Activated gamma-delta T cell treated with Interleukin-2 at 50 U/mL for 16 hours (primary cell): ENCODE measurements around the gene WDTC1.
A peak's percentile ranks its signal among the peaks of the same experiment; 100 is the strongest.
"Not testable (repeated sequence)": the region's sequence is repeated elsewhere in the genome, so short reads cannot be mapped to it uniquely, and the experiment has no call there.

Experiments used
- DNase-seq: peaks from one replicate; pipeline ENCODE4 v3.0.0-alpha.2; 2020

Gene WDTC1

DNA sequence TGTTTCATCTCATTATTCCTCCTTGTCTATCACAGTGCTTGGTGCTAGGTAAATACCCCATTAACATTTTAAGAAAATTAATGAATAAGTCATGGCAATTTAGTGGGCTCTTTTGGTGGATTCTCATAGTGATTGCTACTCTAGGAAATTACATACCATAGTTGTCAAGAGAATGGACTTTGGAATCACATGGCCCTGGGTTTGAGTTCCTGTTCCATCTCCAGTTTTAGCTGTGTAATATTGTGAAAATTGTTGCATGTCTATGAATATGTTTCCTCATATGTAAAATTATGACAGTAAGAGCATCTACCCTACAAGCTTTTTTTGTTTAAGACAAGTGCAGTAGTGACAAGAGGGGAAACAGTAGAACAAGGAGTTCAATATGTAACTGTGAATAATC lies 20.7 kb downstream of the WDTC1 start:
- no peak for DNase-seq

DNA sequence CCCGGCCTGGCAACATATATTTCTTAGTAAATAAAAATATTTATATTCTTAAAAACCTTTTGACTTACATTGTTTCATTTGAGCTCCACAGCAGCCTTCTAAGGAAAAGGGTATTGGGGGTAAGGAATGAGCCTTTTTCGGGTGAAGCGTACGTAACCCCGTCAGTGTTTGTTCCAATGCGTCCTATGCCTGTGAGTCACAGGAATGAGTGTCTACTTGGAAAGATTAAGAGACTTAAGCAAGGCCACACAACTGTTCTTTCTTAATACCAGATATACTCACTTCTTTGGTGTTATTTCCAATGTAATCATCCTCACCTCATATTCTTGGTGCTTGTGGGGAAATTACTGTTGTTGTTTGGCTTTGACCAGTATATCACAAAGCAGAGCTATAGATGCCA lies 22.7 kb downstream of the WDTC1 start:
- no peak for DNase-seq

DNA sequence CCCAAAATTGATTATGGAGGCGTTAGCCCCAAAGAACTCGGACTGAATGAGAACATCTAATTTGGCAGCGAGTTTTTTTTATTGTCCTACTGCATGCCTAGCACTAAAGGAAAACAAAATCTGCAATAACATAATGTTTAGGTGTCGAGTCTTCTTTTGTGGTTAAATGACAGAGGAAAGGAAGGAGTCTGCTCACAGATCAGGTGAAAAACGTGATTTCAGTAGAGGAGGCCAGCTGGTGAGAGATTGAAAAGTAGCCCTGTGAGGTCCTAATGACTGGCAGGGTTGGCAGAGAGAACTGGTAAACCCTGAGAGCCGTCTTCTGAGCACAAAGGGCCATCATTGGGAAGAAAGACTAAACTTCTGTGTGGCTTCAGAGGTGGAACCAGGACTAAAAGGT lies 24.2 kb downstream of the WDTC1 start:
- no peak for DNase-seq

DNA sequence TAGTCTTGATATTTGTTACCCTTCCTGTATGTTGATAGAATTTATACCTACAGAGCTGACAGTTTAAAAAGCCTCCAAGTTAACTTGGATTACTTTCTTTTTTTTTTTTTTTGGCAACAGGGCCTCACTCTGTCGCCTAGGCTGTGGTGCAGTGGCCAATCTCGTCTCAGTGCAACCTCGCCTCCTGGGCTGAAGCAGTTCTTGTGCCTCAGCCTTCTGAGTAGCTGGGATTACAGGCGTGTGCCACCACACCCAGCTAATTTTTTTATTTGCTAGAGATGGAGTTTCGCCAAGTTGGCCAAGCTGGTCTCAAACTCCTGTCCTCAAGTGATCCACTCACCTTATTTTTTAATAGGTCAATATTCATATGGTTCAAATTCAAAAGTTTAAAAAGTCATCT lies 32.7 kb downstream of the WDTC1 start:
- no peak for DNase-seq

DNA sequence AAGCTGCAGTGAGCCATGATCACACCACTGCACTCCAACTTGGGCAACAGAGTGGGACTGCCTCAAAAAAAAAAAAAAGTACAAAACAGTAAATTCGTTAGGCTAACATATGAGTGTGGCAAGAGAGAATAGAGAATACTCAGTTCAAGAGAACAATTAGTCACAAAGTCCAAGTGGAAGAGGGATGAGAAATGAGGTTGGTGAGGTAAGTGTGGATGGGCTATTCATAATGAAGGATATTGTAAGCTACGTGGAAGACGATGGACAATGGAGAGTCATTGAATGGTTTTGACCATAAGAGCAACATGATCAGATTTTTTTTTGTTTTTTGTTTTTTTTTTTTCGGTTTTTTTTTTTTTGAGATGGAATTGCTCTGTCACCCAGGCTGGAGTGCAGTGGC lies 34.8 kb downstream of the WDTC1 start:
- DNase-seq, result no peak

DNA sequence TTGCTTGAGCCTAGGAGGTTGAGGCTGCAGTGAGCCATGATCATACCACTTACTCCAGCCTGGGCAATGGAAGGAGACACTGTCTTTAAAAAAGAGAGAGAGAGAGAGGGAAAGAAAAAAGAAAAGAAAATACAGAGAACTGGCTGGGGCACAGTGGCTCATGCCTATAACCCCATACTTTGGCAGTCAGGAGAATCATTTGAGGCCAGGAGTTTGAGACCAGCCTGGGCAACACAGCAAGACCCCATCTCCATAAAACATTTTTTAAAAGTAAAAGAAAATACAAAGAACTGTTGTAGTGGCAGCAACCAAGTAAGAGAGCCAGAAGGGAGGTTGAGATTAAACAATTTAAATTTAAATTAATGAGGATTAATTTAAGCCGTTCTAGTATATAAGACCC lies 39.8 kb downstream of the WDTC1 start:
- DNase-seq, result no peak

DNA sequence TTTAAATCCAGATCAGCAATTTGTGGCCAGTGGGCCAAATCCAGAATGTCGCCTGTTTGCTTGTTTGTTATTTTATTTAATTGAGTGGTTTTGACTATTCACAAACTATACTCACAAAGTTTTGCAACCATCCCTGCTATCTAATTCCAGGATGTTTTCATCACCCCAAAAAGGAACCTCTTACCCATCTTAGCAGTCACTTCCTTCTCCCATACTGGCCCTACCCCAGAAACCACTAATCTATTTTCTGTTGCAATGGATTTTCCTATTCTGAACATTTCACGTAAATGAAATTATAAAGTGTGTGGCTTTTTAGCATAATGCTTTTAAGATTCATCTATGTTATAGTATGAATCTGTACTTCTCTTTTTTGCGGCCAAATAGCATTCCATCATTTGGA lies 41.3 kb downstream of the WDTC1 start:
- no peak for DNase-seq

DNA sequence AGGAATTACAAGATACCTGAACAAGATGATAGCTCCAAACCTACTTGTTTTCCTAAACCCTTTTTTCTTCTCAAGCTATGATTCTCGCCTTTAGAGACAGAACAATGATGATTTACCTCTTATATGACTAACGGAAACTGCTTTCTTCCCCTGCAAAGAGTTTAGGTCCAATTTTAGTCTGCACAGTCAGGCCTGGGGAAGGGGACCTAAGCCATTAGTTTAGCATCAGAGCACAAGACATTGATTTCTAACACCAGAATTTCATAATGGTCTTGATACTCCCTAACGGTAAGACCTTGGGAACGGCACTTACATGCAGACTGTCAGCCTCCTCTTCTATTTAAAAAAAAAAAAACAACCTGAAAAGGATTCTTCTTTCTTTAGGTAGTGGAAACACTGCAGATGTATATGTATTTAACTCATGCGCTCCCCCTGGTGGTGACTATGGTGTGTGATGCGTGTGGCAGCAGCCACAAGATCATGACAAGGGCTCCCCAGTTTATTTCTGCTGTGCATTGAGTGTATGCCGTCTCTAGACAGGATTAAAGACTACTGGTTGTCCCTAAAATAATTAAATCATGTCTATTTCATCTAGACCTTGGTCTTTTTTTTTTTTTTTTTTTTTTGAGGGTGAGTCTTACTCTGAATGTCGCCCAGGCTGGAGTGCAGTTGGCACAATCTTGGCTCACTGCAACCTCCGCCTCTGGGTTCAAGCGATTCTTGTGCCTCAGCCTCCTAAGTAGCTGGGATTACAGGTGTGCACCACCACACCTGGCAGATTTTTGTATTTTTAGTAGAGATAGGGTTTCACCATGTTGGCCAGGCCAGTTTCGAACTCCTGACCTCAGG lies 50.2 kb downstream of the WDTC1 start:
- peak; percentile 91 for DNase-seq

DNA sequence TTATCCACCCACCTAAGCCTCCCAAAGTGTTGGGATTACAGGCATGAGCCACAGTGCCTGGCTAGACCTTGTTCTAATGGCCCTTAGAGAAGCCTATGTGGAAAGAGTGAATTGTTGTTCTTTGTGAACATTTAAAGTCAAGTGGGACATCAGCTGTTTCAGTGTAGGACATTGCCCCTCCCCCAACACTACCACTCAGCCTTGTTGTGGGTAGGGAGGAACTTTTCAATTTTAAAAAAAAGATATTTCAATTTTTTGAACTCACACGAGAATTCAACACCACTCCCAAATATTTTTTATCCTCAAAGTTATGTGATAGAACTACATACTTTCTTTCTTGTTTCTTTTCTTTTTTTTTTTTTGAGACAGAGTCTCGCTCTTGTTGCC lies 50.8 kb downstream of the WDTC1 start:
- no peak for DNase-seq

DNA sequence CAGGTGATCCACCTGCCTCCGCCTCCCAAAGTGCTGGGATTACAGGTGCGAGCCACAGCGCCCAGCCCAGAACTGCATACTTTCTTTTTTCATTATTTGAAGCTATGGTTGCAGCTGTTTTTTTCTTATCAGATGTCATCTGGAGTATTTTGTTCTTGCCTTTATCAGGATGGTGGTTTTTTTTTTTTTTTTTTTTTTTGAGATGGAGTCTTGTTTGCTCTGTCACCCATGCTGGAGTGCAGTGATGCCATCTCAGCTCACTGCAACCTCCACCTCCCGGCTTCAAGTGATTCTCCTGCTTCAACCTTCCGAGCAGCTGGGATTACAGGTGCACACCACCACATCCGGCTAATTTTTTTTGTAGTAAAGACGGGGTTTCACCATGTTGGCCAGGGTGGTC lies 51.4 kb downstream of the WDTC1 start:
- DNase-seq, result not testable (repeated sequence)

DNA sequence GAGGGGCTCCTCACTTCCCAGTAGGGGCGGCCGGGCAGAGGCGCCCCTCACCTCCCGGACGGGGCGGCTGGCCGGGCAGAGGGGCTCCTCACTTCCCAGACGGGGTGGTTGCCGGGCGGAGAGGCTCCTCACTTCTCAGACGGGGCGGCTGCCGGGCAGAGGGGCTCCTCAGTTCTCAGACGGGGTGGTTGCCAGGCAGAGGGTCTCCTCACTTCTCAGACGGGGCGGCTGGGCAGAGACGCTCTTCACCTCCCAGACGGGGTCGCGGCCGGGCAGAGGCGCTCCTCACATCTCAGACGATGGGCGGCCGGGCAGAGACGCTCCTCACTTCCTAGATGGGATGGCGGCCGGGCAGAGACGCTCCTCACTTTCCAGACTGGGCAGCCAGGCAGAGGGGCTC lies 54.7 kb downstream of the WDTC1 start:
- not testable (repeated sequence) for DNase-seq

DNA sequence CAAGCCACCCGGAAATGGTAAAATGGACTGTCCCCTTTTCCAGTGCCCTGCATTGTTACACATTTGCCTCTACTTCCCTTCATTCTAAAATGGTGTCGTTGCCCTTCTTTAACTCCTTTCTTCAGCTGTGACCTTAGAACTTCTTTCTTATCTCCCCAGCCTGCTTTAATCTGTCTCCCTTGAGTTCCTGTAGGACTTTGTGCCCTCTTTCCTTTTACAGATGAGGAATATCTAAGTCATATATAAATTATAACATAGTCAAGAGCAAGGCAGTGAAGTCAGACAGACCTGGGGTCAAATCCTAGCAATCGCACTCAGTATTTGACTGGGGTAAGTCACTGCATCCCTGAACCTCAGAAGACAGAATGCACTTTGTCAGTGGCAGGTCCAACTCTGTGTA lies 56.1 kb downstream of the WDTC1 start:
- DNase-seq, result no peak

DNA sequence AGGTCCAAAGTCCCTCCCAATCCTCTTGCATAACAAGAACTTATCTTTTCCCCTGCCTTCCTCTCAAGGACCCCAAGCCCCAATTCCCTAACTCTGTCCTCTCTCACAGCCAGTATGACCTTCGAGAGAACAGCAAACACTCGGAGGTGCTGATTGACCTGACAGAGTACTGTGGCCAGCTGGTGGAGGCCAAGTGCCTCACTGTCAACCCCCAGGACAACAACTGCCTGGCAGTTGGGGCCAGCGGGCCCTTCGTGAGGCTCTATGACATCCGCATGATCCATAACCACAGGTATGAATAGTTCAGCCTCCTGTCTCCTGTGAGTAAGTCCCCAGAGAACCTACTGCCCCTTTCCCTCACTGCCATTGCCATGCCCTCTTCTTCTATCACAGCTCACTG lies 57.7 kb downstream of the WDTC1 start:
- no peak for DNase-seq

DNA sequence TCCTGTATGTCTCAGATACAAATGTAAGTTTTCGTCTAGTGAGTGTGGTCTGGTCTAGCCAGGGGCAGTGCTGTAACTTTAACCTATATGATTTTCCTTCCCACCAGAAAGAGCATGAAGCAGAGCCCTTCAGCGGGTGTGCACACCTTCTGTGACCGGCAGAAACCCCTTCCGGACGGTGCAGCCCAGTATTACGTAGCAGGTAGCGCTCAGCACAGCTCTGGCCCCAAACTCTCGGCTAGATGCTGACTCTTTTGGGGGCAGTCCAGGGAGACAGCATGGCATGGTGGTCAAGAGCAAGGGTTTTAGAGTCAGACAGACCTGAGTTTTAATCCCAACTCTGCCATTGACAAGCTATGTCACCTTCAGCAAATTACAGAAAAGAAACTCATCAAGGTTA lies 59.5 kb downstream of the WDTC1 start:
- DNase-seq, result no peak

DNA sequence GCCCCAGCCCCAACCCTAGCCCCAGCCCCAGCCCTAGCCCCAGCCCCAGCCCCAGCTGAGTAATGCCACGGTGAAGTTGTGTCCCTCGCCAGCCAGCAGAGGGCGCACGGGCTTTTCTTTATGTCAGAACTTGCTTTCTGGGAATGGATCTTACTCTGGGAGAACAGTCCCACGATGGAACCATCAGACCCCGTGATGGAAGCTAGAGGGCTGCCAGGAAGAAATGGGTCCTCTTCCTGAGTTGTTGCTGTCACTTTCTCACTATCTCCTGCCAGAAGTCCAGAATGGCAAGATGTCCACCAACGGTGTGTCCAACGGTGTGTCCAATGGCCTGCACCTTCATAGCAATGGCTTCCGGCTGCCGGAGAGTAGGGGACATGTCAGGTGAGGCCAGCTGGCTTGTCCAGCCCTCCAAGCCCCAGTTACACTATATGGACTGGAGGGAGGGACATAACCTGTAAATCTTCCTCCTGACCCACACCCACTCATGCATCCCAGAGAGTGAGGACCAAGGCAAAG lies 62.4 kb downstream of the WDTC1 start:
- peak; percentile 71 for DNase-seq

DNA sequence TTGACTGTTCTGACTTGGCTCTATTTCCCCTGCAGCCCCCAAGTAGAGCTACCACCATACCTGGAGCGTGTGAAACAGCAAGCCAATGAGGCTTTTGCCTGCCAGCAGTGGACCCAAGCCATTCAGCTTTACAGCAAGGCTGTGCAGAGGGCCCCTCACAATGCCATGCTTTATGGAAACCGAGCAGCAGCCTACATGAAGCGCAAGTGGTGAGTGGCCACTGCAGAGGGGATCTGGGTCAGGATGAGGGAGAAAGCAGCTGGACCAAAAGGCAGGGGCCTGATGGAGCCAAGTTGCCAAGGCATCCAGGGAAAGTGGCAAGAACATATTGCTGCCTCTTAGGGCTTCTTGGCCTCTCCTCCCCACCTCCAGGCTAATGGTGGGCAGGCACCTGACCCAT lies 63.5 kb downstream of the WDTC1 start:
- no peak for DNase-seq

DNA sequence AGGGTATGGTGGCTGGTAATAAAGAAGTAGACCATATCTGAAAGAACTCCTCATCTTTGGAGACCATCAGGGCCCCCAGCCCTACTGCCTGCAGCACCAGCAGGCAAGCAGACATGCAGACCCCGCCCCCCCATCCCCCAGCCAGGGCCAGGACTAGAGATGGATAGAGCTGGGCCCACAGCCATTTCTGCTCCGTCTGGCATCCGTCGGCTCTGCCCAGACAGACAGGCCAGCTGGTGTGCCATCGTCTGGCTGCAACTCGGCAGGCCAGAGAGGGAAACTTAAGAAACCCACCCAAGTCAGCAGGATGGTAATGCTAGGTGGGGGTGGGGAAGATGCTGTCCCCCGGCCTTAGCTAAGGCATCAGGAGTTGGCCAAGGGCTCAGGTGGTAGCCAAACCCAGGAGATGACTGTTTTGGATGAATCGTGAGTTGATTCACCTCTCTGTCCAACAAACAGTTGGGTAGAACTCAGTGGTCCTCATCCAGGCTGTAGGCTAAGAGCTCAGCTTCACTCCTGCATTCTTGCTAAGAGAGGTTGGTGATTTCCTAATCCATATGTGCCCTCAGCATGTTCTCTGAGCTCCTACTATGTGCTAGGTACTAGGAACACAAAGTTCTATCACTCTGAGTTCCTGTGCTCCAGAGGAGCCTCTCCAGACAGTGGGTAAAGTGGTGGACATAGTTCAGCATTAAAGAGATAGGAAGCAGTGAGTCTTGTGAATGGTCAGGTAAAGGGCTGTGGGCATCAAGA lies 64.4 kb downstream of the WDTC1 start:
- DNase-seq, result no peak

DNA sequence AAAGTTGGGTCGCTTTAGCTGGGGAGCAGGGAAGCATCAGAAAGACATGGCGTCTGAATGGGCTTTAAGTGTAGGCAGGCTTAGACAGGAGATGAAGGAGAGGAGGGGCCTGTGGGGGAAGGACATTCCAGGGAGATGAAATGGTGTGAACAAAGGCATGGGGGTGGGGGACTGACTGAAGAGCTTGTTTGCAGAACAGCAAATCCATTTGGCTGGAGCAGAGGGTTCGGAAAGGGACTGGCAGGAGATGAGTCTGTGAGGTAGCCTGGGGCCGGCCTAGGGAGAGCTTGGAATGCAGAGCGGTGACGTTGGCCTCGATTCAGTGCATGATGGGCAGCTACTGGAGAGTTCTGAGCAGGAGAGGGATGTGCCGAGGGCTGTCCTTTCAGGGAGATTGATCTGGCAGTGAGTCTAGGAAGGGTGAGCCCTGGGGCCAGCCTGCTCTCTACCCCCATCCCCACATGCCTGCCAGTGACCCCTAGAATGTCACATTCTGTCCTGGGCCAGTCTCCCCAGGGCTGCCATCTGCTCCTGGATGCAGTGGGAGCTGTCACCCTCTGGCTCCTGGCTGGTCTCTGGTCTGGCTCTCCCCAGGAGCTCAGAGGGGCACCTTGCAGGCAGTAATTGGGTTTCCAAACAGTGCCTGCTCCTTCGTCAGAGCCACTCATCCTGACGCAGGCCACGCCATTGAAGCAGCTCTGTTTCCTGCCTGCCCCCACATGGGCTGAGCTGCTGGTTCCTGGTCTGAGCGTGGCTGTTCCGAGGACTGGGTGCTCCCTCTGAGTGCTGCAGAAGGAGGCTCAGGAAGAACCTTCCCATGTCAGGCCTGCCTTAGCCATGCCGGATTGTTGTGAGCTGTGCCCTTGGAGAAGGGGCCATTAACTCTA lies 65.2 kb downstream of the WDTC1 start:
- no peak for DNase-seq

DNA sequence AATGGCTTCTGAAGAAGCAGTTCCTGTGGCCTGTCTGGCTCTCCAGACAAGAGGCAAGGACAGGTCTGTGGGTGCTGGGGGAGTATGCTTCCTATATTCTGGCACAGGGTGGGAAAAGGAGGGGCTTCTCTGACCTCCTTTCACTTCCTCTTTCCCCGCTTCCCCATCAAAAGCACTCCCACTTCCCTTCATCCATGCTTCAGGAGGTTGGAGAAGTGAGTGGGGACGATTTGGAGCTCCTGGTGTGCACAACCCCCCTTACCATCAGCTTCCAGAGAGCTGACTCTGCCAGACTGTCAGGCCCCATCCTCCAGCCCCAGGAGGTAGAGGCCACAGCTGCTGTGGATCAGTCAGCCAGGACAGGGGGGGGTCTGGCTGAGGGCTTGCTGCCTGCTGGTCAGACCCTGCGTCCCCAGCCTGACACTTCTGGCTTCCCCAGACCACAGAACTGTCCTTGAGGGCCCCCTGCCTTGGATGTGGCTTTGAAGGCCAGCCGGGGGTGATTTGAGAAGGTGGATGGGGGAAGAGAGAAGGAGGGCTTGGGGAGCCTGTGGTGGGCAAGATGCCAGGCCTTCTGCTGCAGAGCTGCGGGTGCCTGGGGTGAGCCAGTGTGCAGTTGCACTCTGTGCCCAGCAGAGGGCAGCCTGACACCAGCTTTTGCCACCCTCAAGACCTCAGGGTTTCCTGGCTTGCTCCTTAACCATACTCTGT lies 66.1 kb downstream of the WDTC1 start:
- DNase-seq, result peak; percentile 72

DNA sequence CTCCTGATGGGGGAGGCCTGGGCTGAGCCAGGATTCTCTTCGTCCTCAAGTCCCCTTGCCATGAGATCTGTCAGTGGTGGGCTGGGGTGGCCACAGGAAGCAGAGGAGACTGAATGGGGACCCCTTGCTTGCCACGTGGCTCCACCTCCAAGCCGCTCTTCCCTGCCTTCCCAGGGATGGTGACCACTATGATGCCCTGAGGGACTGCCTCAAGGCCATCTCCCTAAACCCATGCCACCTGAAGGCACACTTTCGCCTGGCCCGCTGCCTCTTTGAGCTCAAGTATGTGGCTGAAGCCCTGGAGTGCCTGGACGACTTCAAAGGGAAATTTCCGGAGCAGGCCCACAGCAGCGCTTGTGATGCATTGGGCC lies 66.6 kb downstream of the WDTC1 start:
- no peak for DNase-seq

DNA sequence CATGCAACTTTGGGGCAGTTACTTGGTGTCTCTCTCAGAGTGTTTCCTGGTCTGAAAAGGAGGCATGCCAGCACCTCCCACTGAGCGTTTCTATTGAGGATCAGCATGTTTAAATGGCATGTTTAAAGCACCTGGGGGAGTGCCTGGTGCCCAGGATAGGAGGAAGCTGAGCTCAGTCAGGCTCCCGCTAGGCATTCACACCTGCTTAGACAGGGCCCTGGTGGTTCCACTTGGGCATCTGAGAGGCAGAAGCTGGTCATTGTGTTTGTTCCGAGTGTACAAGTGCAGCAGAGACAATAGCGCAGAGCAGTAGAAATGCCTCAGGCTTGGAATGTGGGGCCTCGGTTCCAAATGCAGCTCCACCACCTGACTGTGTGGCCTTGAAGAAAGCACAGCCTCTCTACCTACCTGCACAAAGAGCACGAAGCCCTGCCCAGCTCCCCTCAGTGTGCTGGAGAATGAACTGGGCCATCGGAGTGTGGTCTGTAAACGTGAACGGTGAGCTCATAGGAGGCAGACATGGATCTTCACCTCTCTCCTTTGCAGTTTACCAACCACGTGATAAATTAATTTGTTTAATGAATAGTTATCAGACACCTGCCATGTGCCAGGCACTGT lies 67.3 kb downstream of the WDTC1 start:
- DNase-seq, result no peak

DNA sequence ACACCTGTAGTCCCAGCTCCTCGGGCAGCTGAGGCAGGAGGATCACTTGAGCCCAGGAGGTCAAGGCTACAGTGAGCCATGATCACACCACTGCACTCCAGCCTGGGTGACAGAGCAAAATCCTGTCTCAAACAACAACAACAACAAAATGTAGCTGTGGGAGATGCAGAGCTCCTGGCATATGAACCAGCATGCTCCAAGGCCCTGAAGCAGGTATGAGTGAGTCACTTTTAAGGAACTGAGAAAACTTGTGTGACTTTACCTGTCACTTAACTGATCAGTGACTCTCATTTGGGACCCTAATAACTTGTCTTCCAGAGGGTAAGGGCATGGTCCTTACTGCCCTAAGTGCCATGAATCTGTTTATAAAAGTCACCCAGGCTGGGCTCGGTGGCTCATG lies 68.2 kb downstream of the WDTC1 start:
- no peak for DNase-seq
